HEK293T (cell line): ENCODE data around the gene VHLL.
"Not testable (repeated sequence)": the region's sequence is repeated elsewhere in the genome, so short reads cannot be mapped to it uniquely, and the experiment has no call there.

Experiments
- CTCF ChIA-PET: fragments of 350-600 bp; formaldehyde crosslinking; extraction: SDS; loops from one replicate; lab custom pipeline; 2021; ENCODE audit warnings: antibody characterized with exemption, inconsistent platforms; lab: Yijun Ruan, JAX
- POLR2A ChIA-PET: fragments of 350-600 bp; formaldehyde crosslinking; extraction: SDS; loops from one replicate; lab custom pipeline; 2020; ENCODE audit warnings: antibody characterized with exemption, inconsistent platforms; lab: Yijun Ruan, JAX
- DNase-seq: peaks from one replicate; pipeline ENCODE4 v3.0.0; 2012; ENCODE audit warnings: mixed read lengths; ENCODE audit errors: extremely low spot score
- ARNT ChIP-seq: fragments of 450-650 bp; IDR thresholded peaks from 2 replicates; pipeline ENCODE4 v1.6.1; 2017; ENCODE audit warnings: mild to moderate bottlenecking
- BHLHE40 ChIP-seq: fragments of 450-650 bp; IDR thresholded peaks from 2 replicates; pipeline ENCODE4 v1.6.1; 2016; ENCODE audit warnings: mild to moderate bottlenecking, moderate library complexity, borderline replicate concordance
- CTBP1 ChIP-seq: fragments of 450-650 bp; IDR thresholded peaks from 2 replicates; pipeline ENCODE4 v1.6.1; 2016; ENCODE audit warnings: borderline replicate concordance
- ELF4 ChIP-seq: fragments of 450-650 bp; IDR thresholded peaks from 2 replicates; pipeline ENCODE4 v1.6.1; 2017; ENCODE audit warnings: antibody characterized with exemption
- FOXA1 ChIP-seq: fragments of 450-650 bp; IDR thresholded peaks from 2 replicates; pipeline ENCODE4 v1.6.1; 2016; ENCODE audit warnings: mild to moderate bottlenecking
- FOXK2 ChIP-seq: fragments of 450-650 bp; IDR thresholded peaks from 2 replicates; pipeline ENCODE4 v1.6.1; 2016; ENCODE audit warnings: mild to moderate bottlenecking
- FOXM1 ChIP-seq: fragments of 450-650 bp; IDR thresholded peaks from 2 replicates; pipeline ENCODE4 v1.6.1; 2017; ENCODE audit warnings: mild to moderate bottlenecking, borderline replicate concordance
- HDGF ChIP-seq: fragments of 450-650 bp; IDR thresholded peaks from 2 replicates; pipeline ENCODE4 v1.6.1; 2017; ENCODE audit warnings: antibody characterized with exemption, borderline replicate concordance
- L3MBTL2 ChIP-seq: fragments of 450-650 bp; conservative IDR thresholded peaks from 2 replicates; pipeline ENCODE4 v1.6.1; 2016; ENCODE audit warnings: mild to moderate bottlenecking
- LEF1 ChIP-seq: fragments of 450-650 bp; IDR thresholded peaks from 2 replicates; pipeline ENCODE4 v1.6.1; 2017; ENCODE audit warnings: mild to moderate bottlenecking, borderline replicate concordance
- NFRKB ChIP-seq: fragments of 450-650 bp; IDR thresholded peaks from 2 replicates; pipeline ENCODE4 v1.6.1; 2016; ENCODE audit warnings: mild to moderate bottlenecking, moderate library complexity
- PKNOX1 ChIP-seq: fragments of 450-650 bp; IDR thresholded peaks from 2 replicates; pipeline ENCODE4 v1.6.1; 2016
- SP1 ChIP-seq: fragments of 450-650 bp; IDR thresholded peaks from 2 replicates; pipeline ENCODE4 v1.6.1; 2017
- SUZ12 ChIP-seq: fragments of 450-650 bp; IDR thresholded peaks from 2 replicates; pipeline ENCODE4 v1.6.1; 2016; ENCODE audit warnings: mild to moderate bottlenecking
- TARDBP ChIP-seq: fragments of 450-650 bp; IDR thresholded peaks from 2 replicates; pipeline ENCODE4 v1.6.1; 2016
- ZNF384 ChIP-seq: fragments of 450-650 bp; IDR thresholded peaks from 2 replicates; pipeline ENCODE4 v1.6.1; 2016

VHLL gene

GRCh38 chr1:156298852-156299357 lies at the start of gene VHLL:
Gene VHLL (minus strand): TSS chr1:156299307. CDS start chr1:156299189, 118 bp downstream.
- CTCF ChIA-PET = no interaction called here
- POLR2A ChIA-PET = interaction anchor here (8.5 kb wide), 1 partner anchor 15 kb away, joined by 71 read pairs; the partner anchor contains the start of genes SMG5 and TMEM79
- DNase-seq = no peak
- TF ChIP-seq ZNF384 (no peak), HDGF (no peak), TARDBP (no peak), L3MBTL2 (no peak), SP1 (no peak), NFRKB (no peak), ARNT (no peak), LEF1 (no peak), FOXK2 (no peak), ELF4 (no peak), CTBP1 (no peak)

- no peak for DNase-seq
- CTCF ChIA-PET = interaction anchor here (1.0 to 1.9 kb wide), 3 partner anchors 9 to 38 kb away, joined by 3 to 7 read pairs (median 5); no protein-coding TSS in a partner anchor
- TF ChIP-seq FOXM1 (no peak), BHLHE40 (no peak), SP1 (no peak), CTBP1 (no peak), HDGF (no peak), NFRKB (no peak), L3MBTL2 (no peak)
- POLR2A ChIA-PET = interaction anchor here (0.9 to 1.0 kb wide), 2 partner anchors 9 to 12 kb away, joined by 3 read pairs; partner anchors contain the start of genes CCT3 and TSACC
These were observed 48.2 kb upstream of the VHLL start for GRCh38 chr1:156347331-156347730.

- CTCF ChIA-PET = interaction anchor here (1.9 kb wide), 1 partner anchor 10 kb away, joined by 5 read pairs; no protein-coding TSS in a partner anchor
- DNase-seq = no peak
- POLR2A ChIA-PET = no interaction called here
These were observed 47.5 kb upstream of the VHLL start for GRCh38 chr1:156346636-156347035.

GRCh38 chr1:156346035-156346434 lies 46.9 kb upstream of the VHLL start:
- POLR2A ChIA-PET = interaction anchor here (0.8 kb wide), 1 partner anchor 8 kb away, joined by 3 read pairs; the partner anchor contains the start of genes CCT3 and TSACC
- DNase-seq = not testable (repeated sequence)
- CTCF ChIA-PET = interaction anchor here (1.9 kb wide), 1 partner anchor 9 kb away, joined by 5 read pairs; no protein-coding TSS in a partner anchor

More at GRCh38 chr1:156346636-156347035, 47.5 kb upstream of the VHLL start:
- no peak for TF ChIP-seq FOXA1
- TF ChIP-seq LEF1 = no peak
- no peak for TF ChIP-seq PKNOX1
- TF ChIP-seq CTBP1 = no peak
- TF ChIP-seq NFRKB = no peak
- TF ChIP-seq ARNT = no peak
- no peak for TF ChIP-seq HDGF
- no peak for TF ChIP-seq FOXM1

- ChIA-PET CTCF (no interaction called here), POLR2A (no interaction called here)
- TF ChIP-seq LEF1 (no peak), L3MBTL2 (no peak)
- DNase-seq = no peak
These were observed 45.3 kb upstream of the VHLL start for GRCh38 chr1:156344409-156344808.

GRCh38 chr1:156342166-156342955 lies 43.3 kb upstream of the VHLL start:
- ChIA-PET POLR2A (no interaction called here), CTCF (interaction anchor here (0.8 kb wide), 1 partner anchor 41 kb away, joined by 3 read pairs; no protein-coding TSS in a partner anchor)
- TF ChIP-seq PKNOX1 (no peak), FOXK2 (no peak), FOXA1 (no peak), CTBP1 (no peak), ZNF384 (no peak), NFRKB (no peak), TARDBP (no peak), L3MBTL2 (no peak), ELF4 (no peak), SP1 (no peak), SUZ12 (no peak), LEF1 (no peak), ARNT (no peak), HDGF (no peak), FOXM1 (no peak), BHLHE40 (no peak)
- DNase-seq = no peak
